Stimulated activated CD8-positive, alpha-beta memory T cell treated with anti-CD3 and anti-CD28 coated beads, Interleukin-4, amount 100 ng/mL, for 4 hours (primary cell): ENCODE results near the gene RNF6.

ENCODE experiments used
- DNase-seq, 2 donors: peaks; one replicate each; pipeline ENCODE4 v3.0.0-alpha.2; 2020; ENCODE audit warnings: low read depth in 2 of 2, low spot score in 1 of 2

Gene RNF6

GRCh38 chr13:26168237-26168814 lies 53.8 kb downstream of the RNF6 start:
- DNase-seq = no peak

- DNase-seq = no peak
Measured at GRCh38 chr13:26163812-26164211, 58.3 kb downstream of the RNF6 start.
